H1 (cell line): ENCODE results near the gene GAS2L1. TPM values are rescaled to one million over a fixed set of nuclear protein-coding genes. Genes with fewer than 3 reads are reported as not detected.
A peak's percentile ranks its signal among the peaks of the same experiment; 100 is the strongest.

Experiments
- CTCF ChIA-PET: fragments of 300-600 bp; sonication (Branson Sonifier 250); formaldehyde crosslinking; loops from one replicate; lab custom pipeline; 2021; ENCODE audit not compliant: partially characterized antibody; lab: Charles Lee
- POLR2A ChIA-PET: fragments of 300-600 bp; sonication (Branson Sonifier 250); formaldehyde crosslinking; loops from one replicate; lab custom pipeline; 2021; ENCODE audit warnings: inconsistent platforms; ENCODE audit not compliant: partially characterized antibody; lab: Charles Lee
- DNase-seq, 2 experiments: peaks; one replicate each; pipeline versions ENCODE4 v3.0.0 to v3.0.0-alpha.2; 2010 to 2022; ENCODE audit warnings: low spot score in 2 of 2, low read depth in 1 of 2, mixed read lengths in 1 of 2
- FAIRE-seq: peaks from 2 replicates; lab custom pipeline; 2011; peaks lifted over from hg19 to GRCh38; lab: Jason Lieb, UNC
- H2AFZ ChIP-seq: 2 replicates; pipeline ENCODE4 v1.8.1; 2012; ENCODE audit warnings: low read length, inconsistent platforms
- H2AK5ac ChIP-seq: 2 replicates; pipeline ENCODE4 v1.6.1; 2013; ENCODE audit warnings: low read depth, low read length
- H2BK120ac ChIP-seq: replicated peaks from 2 replicates; pipeline ENCODE3; 2013; ENCODE audit warnings: low read depth, low read length, inconsistent platforms
- H2BK12ac ChIP-seq: 2 replicates; pipeline ENCODE4 v1.6.1; 2013; ENCODE audit warnings: low read depth, low read length
- H2BK15ac ChIP-seq: 2 replicates; pipeline ENCODE4 v1.6.1; 2013; ENCODE audit warnings: low read length
- H2BK20ac ChIP-seq: 2 replicates; pipeline ENCODE4 v1.6.1; 2013; ENCODE audit warnings: low read length
- H2BK5ac ChIP-seq: 2 replicates; pipeline ENCODE4 v1.6.1; 2013; ENCODE audit warnings: low read depth, low read length
- H3K14ac ChIP-seq: 2 replicates; pipeline ENCODE4 v1.6.1; 2013; ENCODE audit warnings: inconsistent platforms; ENCODE audit not compliant: insufficient read length
- H3K18ac ChIP-seq: 2 replicates; pipeline ENCODE4 v1.6.1; 2013; ENCODE audit warnings: low read length; ENCODE audit errors: extremely low read depth
- H3K23ac ChIP-seq: 2 replicates; pipeline ENCODE4 v1.6.1; 2013; ENCODE audit warnings: inconsistent platforms; ENCODE audit not compliant: insufficient read length
- H3K23me2 ChIP-seq: 2 replicates; pipeline ENCODE4 v1.6.1; 2013; ENCODE audit warnings: low read depth, low read length
- H3K27ac ChIP-seq: 2 replicates; pipeline ENCODE4 v1.6.1; 2011; ENCODE audit warnings: low read depth, low read length, inconsistent platforms
- H3K27me3 ChIP-seq, 4 experiments: replicated peaks in 1 of 4; 1 replicate in 1 of 4; 2 replicates in 3 of 4; pipeline versions ENCODE4 v1.6.1 to v1.8.1; 2011 to 2013; ENCODE audit warnings: low read length in 3 of 4, mild to moderate bottlenecking in 3 of 4, inconsistent platforms in 2 of 4, mixed read lengths in 2 of 4, moderate library complexity in 1 of 4; ENCODE audit not compliant: control insufficient read depth in 3 of 4, insufficient read depth in 3 of 4; ENCODE audit errors: extremely low read depth in 1 of 4
- H3K36me3 ChIP-seq, 4 experiments: 2 replicates each; pipeline versions ENCODE4 v1.6.1 to v1.8.1; 2011 to 2013; ENCODE audit warnings: mild to moderate bottlenecking in 4 of 4, low read length in 3 of 4, moderate library complexity in 2 of 4, control low read depth in 1 of 4, inconsistent platforms in 1 of 4; ENCODE audit not compliant: insufficient read depth in 4 of 4, control insufficient read depth in 2 of 4
- H3K4ac ChIP-seq: replicated peaks from 2 replicates; pipeline ENCODE3; 2013; ENCODE audit warnings: low read length, low read depth, mixed read lengths, inconsistent platforms; ENCODE audit not compliant: insufficient read length
- H3K4me1 ChIP-seq, 4 experiments: replicated peaks in 1 of 4; 1 replicate in 1 of 4; 2 replicates in 3 of 4; pipeline versions ENCODE4 v1.6.1 to v1.8.1; 2011 to 2013; ENCODE audit warnings: low read length in 3 of 4, inconsistent platforms in 2 of 4, mixed read lengths in 1 of 4; ENCODE audit not compliant: insufficient read depth in 4 of 4, control insufficient read depth in 3 of 4
- H3K4me2 ChIP-seq, 2 experiments: 2 replicates each; pipeline versions ENCODE4 v1.6.1 to v1.8.1; 2011 to 2013; ENCODE audit warnings: low read depth in 2 of 2, low read length in 2 of 2, control low read depth in 1 of 2, inconsistent platforms in 1 of 2, mild to moderate bottlenecking in 1 of 2; ENCODE audit not compliant: insufficient read depth in 1 of 2
- H3K4me3 ChIP-seq, 4 experiments: fragments of 200-600, 300-600 bp in 1 of 4; sonication (generic), shearing (Covaris generic), sonication (Bioruptor Twin) in 1 of 4; 2 replicates each; pipeline versions ENCODE4 v1.5.1 to v1.8.1; 2011 to 2016; ENCODE audit warnings: low read length in 4 of 4, low read depth in 3 of 4, control low read depth in 2 of 4, inconsistent platforms in 2 of 4, mild to moderate bottlenecking in 2 of 4, mixed read lengths in 1 of 4, moderate library complexity in 1 of 4; ENCODE audit not compliant: insufficient read depth in 2 of 4; ENCODE audit errors: extremely low read depth in 1 of 4
- H3K56ac ChIP-seq: replicated peaks from 2 replicates; pipeline ENCODE3; 2013; ENCODE audit warnings: low read depth, mild to moderate bottlenecking, mixed read lengths, low read length, inconsistent platforms; ENCODE audit not compliant: insufficient read length
- H3K79me1 ChIP-seq: 2 replicates; pipeline ENCODE4 v1.6.1; 2013; ENCODE audit warnings: low read depth, low read length, control low read depth
- H3K79me2 ChIP-seq, 2 experiments: 2 replicates each; pipeline versions ENCODE4 v1.6.1 to v1.8.1; 2012 to 2013; ENCODE audit warnings: low read length in 2 of 2, mild to moderate bottlenecking in 2 of 2, inconsistent platforms in 1 of 2; ENCODE audit not compliant: insufficient read depth in 2 of 2, control insufficient read depth in 1 of 2
- H3K9ac ChIP-seq, 4 experiments: replicated peaks in 1 of 4; 1 replicate in 1 of 4; 2 replicates in 3 of 4; pipeline versions ENCODE4 v1.6.1 to v1.8.1; 2011 to 2013; ENCODE audit warnings: low read depth in 3 of 4, low read length in 3 of 4, control low read depth in 2 of 4, mild to moderate bottlenecking in 2 of 4, moderate library complexity in 2 of 4, inconsistent platforms in 1 of 4; ENCODE audit errors: extremely low read depth in 1 of 4
- H3K9me3 ChIP-seq, 2 experiments: 2 replicates each; pipeline versions ENCODE4 v1.6.1 to v1.8.1; 2012 to 2013; ENCODE audit warnings: mild to moderate bottlenecking in 2 of 2, moderate library complexity in 2 of 2, control low read depth in 1 of 2, inconsistent platforms in 1 of 2, low read depth in 1 of 2, low read length in 1 of 2, mixed read lengths in 1 of 2; ENCODE audit not compliant: insufficient read depth in 2 of 2
- H4K20me1 ChIP-seq, 2 experiments: replicated peaks in 1 of 2; 2 replicates each; pipeline versions ENCODE3 to v1.8.1; 2011 to 2013; ENCODE audit warnings: inconsistent platforms in 2 of 2, low read length in 2 of 2, mild to moderate bottlenecking in 1 of 2; ENCODE audit not compliant: insufficient read depth in 2 of 2, control insufficient read depth in 1 of 2
- H4K5ac ChIP-seq: 2 replicates; pipeline ENCODE4 v1.6.1; 2013; ENCODE audit warnings: low read length, low read depth, mixed read lengths, inconsistent platforms; ENCODE audit not compliant: insufficient read length
- H4K8ac ChIP-seq: 2 replicates; pipeline ENCODE4 v1.8.0; 2013; ENCODE audit warnings: mild to moderate bottlenecking, moderate library complexity, low read length, inconsistent platforms; ENCODE audit not compliant: insufficient read depth; ENCODE audit errors: extremely low read depth
- H4K91ac ChIP-seq: replicated peaks from 2 replicates; pipeline ENCODE3; 2013; ENCODE audit warnings: low read length, mixed read lengths, inconsistent platforms; ENCODE audit not compliant: insufficient read length
- BCL11A ChIP-seq, 2 experiments: IDR thresholded peaks; one replicate each; pipeline ENCODE4 v1.6.1; 2011; ENCODE audit warnings: low read depth in 2 of 2, low read length in 2 of 2, mild to moderate bottlenecking in 2 of 2
- BRCA1 ChIP-seq: IDR thresholded peaks from 2 replicates; pipeline ENCODE4 v1.6.1; 2012; ENCODE audit warnings: low read depth, low read length, improper control_type of control experiment
- CHD2 ChIP-seq: IDR thresholded peaks from 2 replicates; pipeline ENCODE4 v1.6.1; 2012; ENCODE audit warnings: low read length, improper control_type of control experiment
- EZH2 ChIP-seq: fragments of 200-600 bp; sonication (generic); IDR thresholded peaks from 2 replicates; pipeline ENCODE4 v1.7.1; 2012; ENCODE audit warnings: low read depth, mild to moderate bottlenecking, moderate library complexity, low read length, inconsistent platforms; ENCODE audit not compliant: severe bottlenecking
- GABPA ChIP-seq: IDR thresholded peaks from 2 replicates; pipeline ENCODE4 v1.6.1; 2011; ENCODE audit warnings: mild to moderate bottlenecking, low read length, moderate library complexity, borderline replicate concordance; ENCODE audit not compliant: insufficient read depth
- GTF2F1 ChIP-seq: IDR thresholded peaks from 2 replicates; pipeline ENCODE4 v1.6.1; 2012; ENCODE audit warnings: low read depth, low read length, improper control_type of control experiment, borderline replicate concordance
- KDM4A ChIP-seq: IDR thresholded peaks from one replicate; pipeline ENCODE4 v1.7.1; 2012; ENCODE audit warnings: low read depth, mild to moderate bottlenecking, moderate library complexity, low read length, inconsistent platforms; ENCODE audit not compliant: severe bottlenecking
- NRF1 ChIP-seq: IDR thresholded peaks from 2 replicates; pipeline ENCODE4 v1.6.1; 2011; ENCODE audit warnings: mild to moderate bottlenecking, low read depth, low read length, improper control_type of control experiment
- PHF8 ChIP-seq: fragments of 200-600 bp; sonication (generic); conservative IDR thresholded peaks from 2 replicates; pipeline ENCODE4 v1.7.1; 2012; ENCODE audit warnings: low read depth, mild to moderate bottlenecking, inconsistent platforms, low read length, moderate library complexity
- POU5F1 ChIP-seq: IDR thresholded peaks from 2 replicates; pipeline ENCODE4 v1.6.1; 2011; ENCODE audit warnings: low read depth, mild to moderate bottlenecking, low read length, moderate library complexity
- SIRT6 ChIP-seq: IDR thresholded peaks from one replicate; pipeline ENCODE4 v1.7.1; 2012; ENCODE audit warnings: low read length, inconsistent platforms
- WGBS, 2 experiments: shearing (Covaris generic) in 1 of 2; methylation state at CpG; one replicate each; pipeline versions ENCODE4 v1.1.6 to v1.1.7; 2013 to 2015; ENCODE audit warnings: low lambda C conversion rate in 2 of 2, mixed read lengths in 2 of 2, inconsistent platforms in 1 of 2, low coverage in 1 of 2, missing lambda C conversion rate in 1 of 2; ENCODE audit not compliant: insufficient replicate concordance in 2 of 2, insufficient coverage in 1 of 2, insufficient read length in 1 of 2; ENCODE audit errors: extremely low coverage in 1 of 2, missing lambda C conversion rate in 1 of 2; 5-methylcytosine and 5-hydroxymethylcytosine counted together
- polyA plus RNA-seq, 7 experiments: library from polyadenylated mRNA; depleted of rRNA in 3 of 7; stranded (reverse) in 5 of 7; unstranded in 2 of 7; fragments of >200 nt in 5 of 7; fragments of 200-250 nt in 2 of 7; gene quantifications; 1 replicate in 5 of 7; 2 replicates in 1 of 7; 4 replicates in 1 of 7; pipeline versions ENCODE4 v1.2.1 to v1.2.3, GENCODE V29; 2011 to 2013; ENCODE audit warnings: missing spikeins in 2 of 7, mixed read lengths in 2 of 7
- total RNA-seq: library from RNA; stranded (reverse); fragmentation: NEBNext Ultra II Directional; extraction: Animal tissue kit (Norgen Biotek cat#: 25700); gene quantifications from 2 replicates; pipeline ENCODE4 v1.2.1, GENCODE V29; 2021

GAS2L1 gene
- total and polyA plus RNA-seq, 2 of the 8 experiments (the other 6 are each of a cell fraction or from before 2014, with no cell fraction given) = 3.6 to 10.1 TPM

- WGBS, 2 experiments = 94% methylated on average over 24 of the region's 25 CpGs; no CpG with 5 or more reads in 1 of the 2 experiments
- H3K9me3 ChIP-seq = peaks cover 7 to 8% of the 10 kb centered on the region in 2 experiments; a peak in 3 of 4 replicates
- H3K9ac ChIP-seq = no peak overlapping the region; a peak in 1 of 7 replicates
- ChIA-PET POLR2A (interaction anchor here (0.7 to 4.4 kb wide), 11 partner anchors 10 to 241 kb away, joined by 3 to 44 read pairs (median 4); partner anchors contain the start of genes EWSR1, NEFH, RHBDD3 and THOC5), CTCF (interaction anchor here (0.6 to 4.1 kb wide), 25 partner anchors 8 to 247 kb away, joined by 3 to 41 read pairs (median 4); no protein-coding TSS in a partner anchor)
- H2BK12ac ChIP-seq = no peak overlapping the region
- H2AFZ ChIP-seq = no peak overlapping the region
- no peak overlapping the region for H3K27ac ChIP-seq
- H2BK15ac ChIP-seq = no peak overlapping the region
- no peak overlapping the region for H4K8ac ChIP-seq
- H3K4ac ChIP-seq = no peak overlapping the region
- H2AK5ac ChIP-seq = no peak overlapping the region
- no peaks in the 10 kb centered on the region for H3K79me1 ChIP-seq
- H4K5ac ChIP-seq = no peak overlapping the region
- H3K4me3 ChIP-seq = no peak overlapping the region
- no peak overlapping the region for H4K91ac ChIP-seq
- peaks cover 0 to 12% (median 0%) of the 10 kb centered on the region in 4 experiments; a peak in 1 of 8 replicates for H3K36me3 ChIP-seq
- TF ChIP-seq BCL11A (IDR thresholded peaks at IDR 0.05; ENCODE audit: low read depth in 2 of 2, low read length in 2 of 2) (no peak), KDM4A (no peak), GTF2F1 (no peak), SIRT6 (no peak), GABPA (no peak), NRF1 (no peak), BRCA1 (no peak), CHD2 (no peak), EZH2 (no peak), PHF8 (no peak), POU5F1 (no peak)
- H4K20me1 ChIP-seq = peaks cover 6 to 13% of the 10 kb centered on the region in 2 experiments
- no peak overlapping the region for H2BK5ac ChIP-seq
- no peak overlapping the region for H3K4me2 ChIP-seq
- peaks cover 29 to 50% (median 43%) of the 10 kb centered on the region in 4 experiments for H3K27me3 ChIP-seq
- peaks cover 8% of the 10 kb centered on the region; the same call in 1 of the 2 replicates for H3K23me2 ChIP-seq
- H2BK120ac ChIP-seq = no peak overlapping the region
- no peak overlapping the region for H3K18ac ChIP-seq
- H3K79me2 ChIP-seq = no peaks in the 10 kb centered on the region
- DNase-seq (peak in 1 of 2 experiments; percentile 46), FAIRE-seq (no peak)
- H3K56ac ChIP-seq = no peak overlapping the region
- H3K14ac ChIP-seq = no peak overlapping the region
- H2BK20ac ChIP-seq = no peak overlapping the region
- H3K4me1 ChIP-seq = peaks cover 0 to 16% (median 10%) of the 10 kb centered on the region in 4 experiments; a peak in 6 of 7 replicates
- H3K23ac ChIP-seq = no peak overlapping the region
Observed at GRCh38 chr22:29312218-29313125, 6.0 kb downstream of the GAS2L1 start.
